ENCODE data around the gene PET100. TPM values are rescaled to one million over a fixed set of nuclear protein-coding genes. Genes with fewer than 3 reads are reported as not detected.

Gene PET100, protein sequence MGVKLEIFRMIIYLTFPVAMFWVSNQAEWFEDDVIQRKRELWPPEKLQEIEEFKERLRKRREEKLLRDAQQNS
- total RNA-seq = 121 TPM

DNA sequence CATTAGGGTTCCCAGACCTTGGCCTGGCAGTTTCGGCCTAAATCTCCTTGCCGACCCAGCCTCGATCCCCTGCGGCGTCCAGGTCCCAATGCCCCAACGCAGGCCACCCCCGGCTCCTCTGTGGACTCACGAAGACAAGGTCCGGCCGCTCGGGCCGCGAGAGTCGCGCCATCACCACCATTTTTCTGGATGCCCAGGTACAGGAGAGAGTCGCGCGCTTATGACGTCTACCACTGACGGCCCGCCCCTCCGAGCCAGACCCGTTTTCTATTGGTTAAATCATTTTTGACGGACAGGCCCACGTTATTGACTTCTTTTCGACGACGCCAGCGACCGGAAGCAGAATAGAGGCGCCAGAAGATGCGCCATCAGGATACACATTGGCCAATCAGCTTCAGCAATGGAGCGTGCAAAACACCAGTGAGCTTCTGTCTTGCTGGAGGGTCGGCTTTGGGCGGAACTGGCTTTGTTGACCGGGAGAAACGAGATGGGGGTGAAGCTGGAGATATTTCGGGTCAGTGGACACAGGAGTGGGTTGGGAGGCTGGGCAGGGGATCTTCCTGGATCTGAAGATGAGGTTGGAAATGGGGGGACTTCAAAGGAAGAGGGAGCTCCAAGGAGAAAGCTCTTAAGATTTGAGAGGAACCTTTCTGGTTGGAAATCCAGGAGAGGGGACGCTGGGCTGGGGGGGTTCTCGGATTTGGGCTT, at the start of gene PET100, which contains the start of gene XAB2:
TSS of gene PET100 (plus strand) at position 447 of the 708 bp plus-strand sequence. CDS start at position 488, 41 bp downstream.
TSS of gene XAB2 (minus strand) at position 199 of the 708 bp plus-strand sequence. CDS start at position 181, 18 bp downstream.
- peak; percentile 99 for DNase-seq (ENCODE audit: low spot score)

DNA sequence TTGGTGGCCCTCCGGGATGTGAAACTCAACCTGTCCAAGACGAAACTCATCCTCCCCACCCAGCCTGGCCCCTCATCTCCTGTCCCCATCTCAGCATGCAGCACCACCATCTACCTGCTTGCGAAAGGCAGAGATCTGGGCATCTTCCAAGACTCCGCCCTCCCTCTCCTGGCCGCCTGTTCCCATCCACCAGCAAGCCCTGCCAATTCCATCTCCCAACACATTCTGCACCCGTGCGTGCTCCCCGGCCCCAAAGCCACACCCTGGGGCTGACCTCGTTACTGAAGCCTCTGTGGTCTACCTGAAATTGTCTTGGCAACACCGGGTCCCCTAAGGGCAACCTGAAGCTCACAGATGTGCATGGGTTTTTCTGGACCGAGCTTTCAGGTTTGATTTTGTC, 47.1 kb upstream of the PET100 start:
- DNase-seq (ENCODE audit: low spot score) = no peak

DNA sequence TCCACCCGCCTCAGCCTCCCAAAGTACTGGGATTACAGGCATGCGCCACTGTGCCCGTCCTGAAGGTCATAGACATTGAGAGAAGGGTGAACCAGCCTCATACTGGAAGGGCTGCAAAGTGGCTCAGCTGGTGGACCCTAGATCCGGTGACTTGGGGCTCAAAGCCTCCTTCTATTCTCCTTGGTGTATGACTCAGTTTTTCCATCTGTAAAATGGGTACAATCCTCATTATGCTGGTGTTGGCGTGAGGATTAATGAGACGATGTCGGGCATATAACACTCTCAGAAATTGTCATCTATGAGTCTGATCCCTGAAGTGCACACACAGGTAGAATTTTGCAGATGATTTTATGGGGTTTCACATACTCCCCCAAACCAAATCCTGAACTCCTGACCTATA, 39.8 kb upstream of the PET100 start:
- no peak for DNase-seq (ENCODE audit: low spot score)

DNA sequence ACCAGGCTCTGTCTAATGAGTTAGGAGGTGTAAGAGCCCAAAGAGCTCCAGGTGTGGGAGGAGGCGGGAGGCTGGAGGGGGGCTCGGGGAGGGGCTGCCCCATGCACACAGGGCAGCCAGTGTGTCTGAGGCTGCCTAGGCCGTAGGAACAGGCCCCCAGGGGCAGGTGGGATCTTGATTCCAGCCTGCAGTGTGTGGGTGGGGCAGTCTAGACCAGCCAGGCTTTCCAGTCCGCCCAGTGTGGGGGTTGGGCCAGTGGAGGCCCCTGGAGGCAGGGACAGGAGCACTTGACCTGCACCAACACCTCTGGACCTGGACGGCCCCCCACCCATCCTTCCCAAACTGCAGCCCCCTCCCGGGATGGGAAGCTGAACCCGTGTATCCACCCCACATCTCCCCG, 39.3 kb upstream of the PET100 start:
- DNase-seq (ENCODE audit: low spot score) = no peak

DNA sequence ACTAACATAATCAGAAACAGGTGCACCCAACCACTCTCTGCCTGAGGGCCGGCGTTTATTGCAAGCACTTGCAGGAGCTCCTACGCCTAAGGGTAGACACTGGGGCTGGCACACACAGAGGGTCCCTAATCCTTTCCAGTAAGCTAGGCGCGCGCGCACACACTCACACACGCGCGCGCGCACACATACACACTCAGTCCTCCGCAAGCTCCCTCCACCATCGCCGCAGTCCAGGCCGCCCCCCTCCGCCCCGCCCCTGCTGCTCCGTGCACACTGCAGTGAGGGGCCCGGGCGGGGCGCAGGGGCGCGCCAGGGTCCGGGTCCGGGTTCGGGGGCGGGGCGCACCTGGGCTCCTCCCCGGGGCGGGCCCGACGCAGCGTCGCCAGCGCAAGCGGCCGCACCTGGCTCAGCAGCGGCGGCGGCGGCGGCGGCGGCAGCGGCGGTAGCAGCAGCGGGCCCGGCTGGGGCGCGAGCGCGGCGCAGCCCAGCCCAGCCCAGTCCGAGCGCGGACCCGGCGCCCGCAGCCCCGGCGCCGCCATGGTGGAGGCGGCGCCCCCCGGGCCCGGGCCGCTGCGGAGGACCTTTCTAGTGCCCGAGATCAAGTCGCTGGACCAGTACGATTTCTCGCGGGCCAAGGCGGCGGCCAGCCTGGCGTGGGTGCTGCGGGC, 34.0 kb upstream of the PET100 start, which contains the start of gene CAMSAP3:
TSS of gene CAMSAP3 (plus strand) at position 398 of the 668 bp plus-strand sequence. CDS start at position 538, 140 bp downstream.
- no peak for DNase-seq (ENCODE audit: low spot score)

DNA sequence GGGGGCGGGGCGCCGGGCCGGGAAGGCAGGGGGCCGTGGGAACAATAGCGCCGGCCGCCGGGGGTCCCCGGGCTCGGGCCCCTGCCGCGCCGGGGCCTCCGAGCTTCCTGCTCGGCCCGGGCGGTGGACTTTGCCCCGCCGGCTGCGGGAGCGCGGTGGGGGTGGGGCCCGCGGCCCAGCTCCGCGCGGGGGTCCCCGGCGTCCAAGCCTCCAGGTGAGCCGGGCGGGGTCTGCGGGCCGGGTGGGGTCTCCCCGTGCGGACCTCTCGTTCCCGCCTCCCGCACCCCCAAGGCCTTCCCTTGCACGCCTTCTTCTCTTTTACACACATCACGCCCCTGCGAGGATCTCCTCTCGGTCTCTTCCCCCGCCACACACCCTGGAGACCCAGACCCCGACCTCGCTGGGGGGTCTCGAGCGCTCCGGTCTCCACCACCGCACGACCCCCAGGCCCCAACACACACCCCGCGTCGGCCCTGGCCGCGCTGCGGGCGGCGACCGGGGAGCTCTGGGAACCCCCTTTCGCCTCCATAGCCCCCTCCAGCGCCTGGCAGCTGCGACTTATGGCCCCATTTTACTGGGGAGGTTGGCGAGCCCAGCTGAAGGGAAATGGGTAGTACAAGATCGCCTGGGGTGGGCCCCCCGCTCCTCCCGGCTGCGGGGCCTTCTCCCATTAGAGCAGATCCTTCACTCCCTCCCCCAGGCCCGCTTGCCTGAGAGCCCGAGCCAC, 33.2 kb upstream of the PET100 start:
- no peak for DNase-seq (ENCODE audit: low spot score)

DNA sequence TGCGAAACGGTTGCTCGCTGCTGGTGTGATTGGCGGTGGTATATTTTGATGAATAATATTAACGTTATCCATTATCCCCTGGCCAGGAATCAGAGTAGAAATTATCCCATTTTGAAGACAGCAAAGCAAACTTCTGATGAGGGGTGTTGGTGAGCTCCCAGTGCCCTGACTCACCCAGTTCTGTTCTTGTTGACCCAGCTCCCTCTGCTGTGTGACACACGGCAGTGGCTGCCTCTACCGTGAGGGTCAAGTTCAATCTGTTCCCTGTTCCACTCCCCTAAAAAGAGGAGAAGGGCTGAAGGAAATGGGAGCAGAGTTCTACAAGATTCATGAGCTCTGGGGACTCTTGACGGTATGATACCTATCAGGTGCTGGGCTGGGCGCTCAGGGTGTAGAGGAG, 31.9 kb upstream of the PET100 start:
- DNase-seq (ENCODE audit: low spot score) = no peak

DNA sequence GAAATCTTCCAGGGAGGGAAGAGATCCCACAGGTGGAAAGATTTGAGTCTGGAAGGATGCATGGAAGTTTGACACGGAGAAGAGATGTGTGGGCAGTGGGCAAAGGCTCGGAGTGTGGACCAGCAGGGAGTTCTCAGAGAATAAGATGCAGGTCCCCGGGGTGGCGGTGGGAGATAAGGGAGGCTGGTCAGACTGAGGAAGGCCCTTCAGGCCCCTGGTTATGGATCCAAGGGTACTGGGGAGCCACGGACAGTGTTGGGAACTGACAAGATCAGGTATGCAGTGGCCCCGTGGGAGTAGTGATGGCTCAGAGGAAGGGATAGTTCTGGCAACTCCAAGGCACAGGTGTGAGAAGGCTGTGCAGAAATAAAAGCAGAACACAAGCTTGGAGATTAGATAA, 31.4 kb upstream of the PET100 start:
- no peak for DNase-seq (ENCODE audit: low spot score)

DNA sequence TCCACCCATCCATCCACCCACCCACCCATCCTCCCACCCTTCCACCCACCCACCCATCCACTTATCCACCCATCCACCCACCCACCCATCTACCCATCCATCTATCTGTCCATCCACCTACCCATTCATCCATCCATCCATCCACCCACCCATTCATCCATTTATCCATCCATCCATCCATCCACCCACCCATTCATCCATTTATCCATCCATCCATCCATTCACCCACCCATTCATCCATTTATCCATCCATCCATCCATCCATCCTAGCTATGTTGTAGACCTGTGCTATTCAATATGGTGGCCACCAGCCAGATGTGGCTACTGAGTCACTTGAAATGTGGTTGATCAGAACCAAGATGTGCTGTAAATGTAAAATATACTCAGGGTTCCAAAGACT, 28.9 kb upstream of the PET100 start:
- no peak for DNase-seq (ENCODE audit: low spot score)

DNA sequence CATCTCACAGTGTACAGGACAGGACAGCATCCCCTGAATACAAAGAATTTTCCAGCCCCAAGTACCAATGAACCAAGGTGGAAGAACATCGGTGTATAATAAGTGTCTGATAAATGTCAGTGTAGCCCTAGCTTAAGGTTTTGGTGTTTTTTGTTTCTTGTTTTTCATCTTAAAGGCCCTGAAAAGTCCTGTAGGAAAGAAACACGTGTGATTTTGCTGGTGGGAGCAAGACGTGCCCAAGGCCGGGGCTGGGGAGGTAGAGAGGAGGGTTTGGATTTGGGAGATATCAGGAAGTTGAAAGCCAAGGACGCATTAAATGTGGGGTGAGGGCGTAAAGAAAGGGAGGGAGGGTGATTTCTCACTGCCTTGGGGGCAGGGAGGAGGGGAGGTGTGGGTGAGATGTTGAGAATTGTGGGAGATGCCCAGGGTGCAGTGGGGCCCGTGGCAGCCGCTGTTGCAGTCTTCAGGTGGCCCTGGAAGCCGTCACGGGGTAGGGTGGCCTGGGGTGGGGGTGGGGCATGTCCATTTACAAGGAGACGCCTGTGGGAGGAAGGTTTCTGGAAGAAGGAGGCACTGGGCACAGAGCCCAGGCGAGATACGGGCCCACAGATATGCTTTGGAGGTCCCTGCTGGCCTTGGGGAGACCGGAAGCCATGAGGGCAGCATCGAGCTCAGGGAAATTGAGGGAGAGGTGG, 27.2 kb upstream of the PET100 start:
- no peak for DNase-seq (ENCODE audit: low spot score)

DNA sequence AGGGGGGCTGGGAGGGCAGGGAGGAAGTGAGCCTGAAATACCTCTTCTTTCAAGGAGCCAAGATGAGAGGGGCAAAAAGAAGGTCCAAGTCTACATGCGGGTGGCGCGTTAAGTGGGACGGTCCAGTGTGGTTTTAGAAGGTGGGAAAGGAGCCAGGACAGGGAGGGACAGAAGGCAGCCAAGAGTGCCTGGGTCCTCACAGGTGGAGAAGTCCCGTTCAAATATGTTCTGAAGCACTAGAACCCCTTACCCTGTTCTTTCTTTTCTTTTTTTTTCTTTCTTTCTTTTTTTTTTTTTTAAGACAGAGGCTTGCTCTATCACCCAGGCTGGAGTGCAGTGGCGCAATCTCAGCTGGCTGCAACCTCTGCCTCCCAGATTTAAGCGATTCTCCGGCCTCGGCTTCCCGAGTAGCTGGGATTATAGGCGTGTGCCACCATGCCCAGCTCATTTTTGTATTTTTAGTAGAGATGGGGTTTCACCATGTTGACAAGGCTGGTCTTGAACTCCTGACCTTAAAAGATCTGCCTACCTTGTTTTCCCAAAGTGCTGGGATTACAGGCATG, 26.6 kb upstream of the PET100 start:
- no peak for DNase-seq (ENCODE audit: low spot score)

DNA sequence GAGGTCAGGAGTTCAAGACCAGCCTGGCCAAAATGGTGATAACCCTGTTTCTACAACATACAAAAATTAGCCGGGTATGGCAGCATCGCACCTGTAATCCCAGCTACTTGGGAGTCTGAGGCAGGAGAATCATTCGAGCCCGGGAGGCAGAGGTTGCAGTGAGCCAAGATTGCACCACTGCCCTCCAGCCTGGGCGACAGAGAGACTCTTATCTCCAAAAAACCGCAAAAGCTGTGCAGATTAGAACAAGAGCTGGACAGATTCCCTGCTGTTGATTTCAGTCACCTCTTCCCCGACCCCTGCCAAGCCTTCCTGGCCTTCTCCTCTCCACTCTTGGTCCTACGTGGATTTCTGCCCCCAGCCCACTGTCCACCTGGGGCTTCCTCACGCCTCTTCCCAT, 25.7 kb upstream of the PET100 start:
- DNase-seq (ENCODE audit: low spot score) = no peak

DNA sequence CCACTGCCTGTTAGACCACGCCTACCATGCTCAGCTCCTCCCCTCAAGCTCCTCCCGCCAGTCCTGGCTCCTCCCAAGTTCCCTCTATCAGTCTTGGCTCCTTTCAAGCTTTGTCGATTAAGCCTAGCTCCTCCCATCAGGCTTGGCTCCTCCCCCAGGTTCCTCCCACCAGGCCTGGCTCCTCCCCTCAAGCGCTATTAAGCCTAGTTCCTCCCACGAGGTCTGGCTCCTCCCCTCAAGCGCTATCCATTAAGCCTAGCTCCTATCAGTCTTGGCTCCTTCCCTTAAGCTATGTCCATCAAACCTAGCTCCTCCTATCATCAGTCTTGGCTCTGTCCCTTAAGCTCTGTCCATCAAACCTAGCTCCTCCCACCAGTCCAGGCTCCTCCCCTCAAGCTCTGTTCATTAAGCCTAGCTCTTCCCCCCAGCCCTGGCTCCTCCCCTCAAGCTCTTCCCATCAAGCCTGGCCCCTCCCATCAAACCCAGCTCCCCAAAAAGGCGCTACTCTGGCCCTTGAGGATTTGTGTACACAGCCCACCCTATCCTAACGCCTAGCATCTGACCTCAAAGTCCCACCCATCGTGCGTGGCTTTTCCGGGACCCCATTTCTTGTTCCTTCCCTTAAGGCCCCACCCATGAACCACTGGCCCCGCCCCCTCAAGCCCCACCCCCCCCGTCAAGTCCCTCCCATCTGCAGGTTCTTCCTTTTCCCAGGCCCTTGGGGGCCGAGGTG, 23.9 kb upstream of the PET100 start:
- no peak for DNase-seq (ENCODE audit: low spot score)

DNA sequence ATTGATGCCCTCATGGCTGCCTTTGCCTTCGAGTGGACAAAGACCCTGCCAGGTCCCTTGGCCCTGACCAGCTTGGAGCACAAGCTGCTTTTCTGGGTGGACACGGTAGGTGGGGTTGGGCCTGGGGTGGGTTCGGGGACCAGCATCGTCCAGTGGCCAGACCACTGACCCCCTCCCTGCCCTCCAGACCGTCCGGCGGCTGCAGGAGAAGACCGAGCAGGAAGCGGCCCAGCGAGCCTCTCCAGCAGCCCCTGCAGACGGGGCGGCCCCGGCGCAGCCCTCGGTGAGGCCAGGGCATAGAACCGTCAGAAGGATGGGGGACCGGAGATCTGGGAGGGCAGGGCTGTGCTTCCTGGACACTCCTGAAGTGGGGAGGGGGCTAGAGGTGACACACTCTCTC, 23.3 kb upstream of the PET100 start:
- no peak for DNase-seq (ENCODE audit: low spot score)

DNA sequence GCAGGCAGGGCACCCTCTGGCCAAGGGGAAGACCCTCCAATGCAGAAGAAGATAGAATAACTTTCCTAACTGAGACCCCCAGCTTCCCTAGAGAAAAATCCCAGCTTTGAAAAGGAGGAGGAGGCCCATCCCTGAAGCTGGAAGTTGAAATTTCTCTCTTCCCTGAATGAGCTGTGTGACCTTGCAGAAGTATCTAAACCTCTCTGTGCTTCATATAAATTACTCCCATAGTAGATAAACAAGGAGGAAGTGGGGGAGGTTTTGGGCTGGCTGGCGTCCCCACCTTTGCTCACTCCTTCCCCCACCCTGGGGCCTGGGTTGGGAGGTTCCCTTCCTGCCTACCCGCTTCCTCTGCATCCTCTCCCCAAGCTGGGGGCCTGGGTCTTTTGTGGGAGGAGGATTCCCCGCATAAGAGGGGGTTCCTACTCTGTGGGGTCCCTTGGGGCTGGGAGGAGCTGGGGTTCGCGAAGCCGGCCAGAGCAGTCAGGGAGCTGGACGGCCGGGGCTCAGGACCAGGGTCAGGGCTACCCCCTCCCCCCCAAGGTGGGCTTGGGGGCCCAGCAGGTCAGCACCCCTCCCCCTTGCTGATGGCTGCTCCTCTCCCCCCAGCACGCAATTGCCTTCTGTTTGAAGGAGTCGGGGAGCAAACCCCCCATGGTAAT, 22.2 kb upstream of the PET100 start:
- no peak for DNase-seq (ENCODE audit: low spot score)

DNA sequence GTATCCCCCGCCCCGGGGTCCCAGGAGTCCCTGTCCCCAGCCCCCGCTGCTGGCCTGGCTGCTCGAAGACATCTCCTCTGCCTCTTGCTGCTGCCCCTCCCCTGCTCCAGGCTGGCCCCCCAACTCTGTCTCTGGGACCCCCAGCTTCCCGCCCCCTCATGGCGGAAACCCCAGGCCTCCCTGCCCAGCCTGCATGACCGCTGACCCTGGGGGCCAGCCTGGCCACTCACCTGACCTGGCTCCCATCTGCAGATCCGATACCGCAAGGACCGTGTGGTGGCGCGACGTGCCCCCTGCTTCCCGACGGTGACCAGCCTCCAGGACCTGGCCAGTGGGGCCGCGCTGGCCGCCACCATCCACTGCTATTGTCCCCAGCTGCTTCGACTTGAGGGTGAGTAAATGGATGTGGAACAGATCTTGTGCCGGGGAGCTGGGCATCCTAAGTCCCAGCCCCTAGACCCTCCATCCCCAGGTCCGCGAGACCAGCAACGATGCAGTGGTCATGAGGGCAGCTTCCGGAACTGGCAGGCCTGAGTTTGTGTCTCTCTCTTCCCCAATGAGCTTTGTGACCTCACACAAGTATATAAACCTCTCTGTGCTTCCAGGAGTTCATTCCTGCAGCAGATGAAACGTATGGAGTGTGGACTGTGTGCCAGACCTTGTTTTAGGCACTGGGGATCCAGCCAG, 21.6 kb upstream of the PET100 start:
- DNase-seq (ENCODE audit: low spot score) = no peak

DNA sequence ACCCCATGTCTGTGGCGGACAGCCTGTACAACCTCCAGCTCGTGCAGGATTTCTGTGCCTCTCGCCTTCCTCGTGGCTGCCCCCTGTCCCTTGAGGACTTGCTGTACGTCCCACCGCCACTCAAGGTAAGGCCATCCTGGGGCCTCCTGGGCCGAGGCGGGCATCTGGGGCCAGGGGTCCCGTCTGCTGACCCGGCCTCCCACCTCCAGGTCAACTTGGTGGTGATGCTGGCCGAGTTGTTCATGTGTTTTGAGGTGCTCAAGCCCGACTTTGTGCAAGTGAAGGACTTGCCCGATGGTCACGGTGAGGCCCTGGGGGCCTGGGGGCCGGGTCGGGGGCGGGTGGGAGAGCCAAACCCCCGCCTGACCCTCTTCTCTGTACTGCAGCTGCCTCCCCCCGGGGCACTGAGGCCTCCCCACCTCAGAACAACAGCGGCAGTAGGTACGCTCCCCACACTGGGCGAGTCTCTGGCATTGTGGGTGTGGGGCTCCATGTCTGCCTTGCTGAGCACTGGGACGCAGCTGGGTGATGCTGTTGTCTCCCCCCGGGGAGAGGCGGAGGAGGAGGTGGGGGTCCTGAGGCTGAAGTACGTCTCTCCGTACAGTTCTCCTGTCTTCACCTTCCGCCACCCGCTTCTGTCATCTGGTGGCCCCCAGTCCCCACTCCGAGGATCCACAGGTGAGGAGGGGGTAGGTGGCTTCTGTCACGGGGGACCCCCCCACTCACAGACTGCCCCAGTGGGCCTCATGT, 18.9 kb upstream of the PET100 start:
- no peak for DNase-seq (ENCODE audit: low spot score)

DNA sequence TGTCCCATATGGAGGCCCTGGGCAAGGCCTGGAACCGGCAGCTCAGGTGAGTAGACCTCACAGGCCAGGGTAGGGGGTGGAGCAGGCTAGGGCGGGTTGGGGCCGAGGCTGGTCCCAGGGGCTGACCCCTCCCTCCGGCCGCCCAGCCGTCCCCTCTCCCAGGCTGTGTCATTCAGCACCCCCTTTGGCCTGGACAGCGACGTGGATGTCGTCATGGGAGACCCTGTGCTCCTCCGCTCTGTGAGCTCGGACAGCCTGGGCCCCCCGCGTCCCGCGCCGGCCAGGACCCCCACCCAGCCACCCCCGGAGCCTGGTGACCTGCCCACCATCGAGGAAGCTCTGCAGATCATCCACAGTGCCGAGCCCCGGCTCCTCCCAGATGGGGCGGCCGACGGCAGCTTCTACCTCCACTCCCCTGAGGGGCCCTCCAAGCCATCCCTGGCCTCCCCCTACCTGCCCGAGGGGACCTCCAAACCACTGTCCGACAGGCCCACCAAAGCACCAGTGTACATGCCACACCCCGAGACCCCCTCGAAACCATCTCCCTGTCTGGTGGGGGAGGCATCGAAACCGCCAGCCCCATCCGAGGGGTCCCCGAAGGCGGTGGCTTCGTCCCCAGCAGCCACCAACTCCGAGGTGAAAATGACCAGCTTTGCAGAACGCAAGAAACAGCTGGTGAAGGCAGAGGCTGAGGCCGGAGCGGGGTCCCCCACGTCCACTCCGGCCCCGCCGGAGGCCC, 17.9 kb upstream of the PET100 start:
- no peak for DNase-seq (ENCODE audit: low spot score)

Measured in mucosa of gallbladder (tissue), 1 donor.